Erythroblast (primary cell): ENCODE data around the gene ARHGEF38.

Experiments
- GATA1 ChIP-seq: IDR thresholded peaks from 2 replicates; pipeline ENCODE4 v1.6.1; 2011; ENCODE audit warnings: low read depth, mild to moderate bottlenecking, control low read depth, low read length, moderate library complexity
- POLR2A ChIP-seq: IDR thresholded peaks from 2 replicates; pipeline ENCODE4 v1.6.1; 2011; ENCODE audit warnings: mild to moderate bottlenecking, low read length

DNA sequence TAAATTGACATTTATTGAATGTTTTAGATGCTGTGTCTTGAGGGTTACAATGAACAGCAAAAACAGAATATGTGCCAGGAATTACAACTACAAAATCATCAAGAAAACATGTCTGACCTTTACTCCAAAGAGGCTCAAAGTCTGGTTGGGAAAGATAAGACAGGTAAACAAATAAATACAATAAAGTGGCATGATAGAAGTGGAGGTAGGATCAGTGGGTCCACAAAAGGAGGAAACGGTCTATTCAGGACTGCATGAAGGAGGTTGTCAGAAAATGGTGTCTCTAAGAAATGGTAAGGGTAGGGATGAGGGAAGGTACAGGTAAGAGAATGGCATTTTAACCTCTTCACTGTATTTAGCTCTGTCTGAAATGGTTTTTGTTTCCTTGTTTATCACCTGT is 3.8 kb downstream of the ARHGEF38 start:
- TF ChIP-seq POLR2A (no peak), GATA1 (no peak)
